ENCODE measurements around the gene ZSCAN1.

Gene ZSCAN1

GRCh38 chr19:58083021-58083420 lies 49.2 kb downstream of the ZSCAN1 start:
- DNase-seq (ENCODE audit: low read depth) = no peak
- TF ChIP-seq CTCF (conservative IDR thresholded peaks at IDR 0.05; ENCODE audit: low read length) = no peak
- H3K4me3 ChIP-seq (ENCODE audit: low read length) = no peak overlapping the region

GRCh38 chr19:58084596-58085347 lies 50.9 kb downstream of the ZSCAN1 start:
- DNase-seq (ENCODE audit: low read depth) = no peak

GRCh38 chr19:58085348-58085875 lies 51.6 kb downstream of the ZSCAN1 start:
- no peak for DNase-seq (ENCODE audit: low read depth)
- no peak for TF ChIP-seq CTCF (conservative IDR thresholded peaks at IDR 0.05; ENCODE audit: low read length)
- no peak overlapping the region for H3K4me3 ChIP-seq (ENCODE audit: low read length)

More at GRCh38 chr19:58084596-58085347, 50.9 kb downstream of the ZSCAN1 start:
- no peak overlapping the region for H3K4me3 ChIP-seq (ENCODE audit: low read length)
- no peak for TF ChIP-seq CTCF (conservative IDR thresholded peaks at IDR 0.05; ENCODE audit: low read length)

- H3K4me3 ChIP-seq (ENCODE audit: low read length) = no peak overlapping the region
- DNase-seq (ENCODE audit: low read depth) = no peak
- no peak for TF ChIP-seq CTCF (conservative IDR thresholded peaks at IDR 0.05; ENCODE audit: low read length)
Observed at GRCh38 chr19:58086825-58087710, 53.2 kb downstream of the ZSCAN1 start.

- H3K4me3 ChIP-seq (ENCODE audit: low read length) = no peak overlapping the region
- no peak for TF ChIP-seq CTCF (conservative IDR thresholded peaks at IDR 0.05; ENCODE audit: low read length)
- DNase-seq (ENCODE audit: low read depth) = no peak
Observed at GRCh38 chr19:58088521-58089052, 54.8 kb downstream of the ZSCAN1 start.

GRCh38 chr19:58089846-58090245 lies 56.0 kb downstream of the ZSCAN1 start:
- no peak for DNase-seq (ENCODE audit: low read depth)
- no peak for TF ChIP-seq CTCF (conservative IDR thresholded peaks at IDR 0.05; ENCODE audit: low read length)
- no peak overlapping the region for H3K4me3 ChIP-seq (ENCODE audit: low read length)

Measured in AG10803 (cell line).